ENCODE results near the gene COBL. TPM values are rescaled to one million over a fixed set of nuclear protein-coding genes. Genes with fewer than 3 reads are reported as not detected.

Gene COBL
- 0.03 TPM in 1 of 2 replicates, not detected in the other for total RNA-seq (2014; rRNA removed; shearing (Covaris generic); ENCODE audit: low replicate concordance)

- no peaks in the 10 kb centered on the region; the same call in 1 of the 2 replicates for H3K27me3 ChIP-seq
- H3K4me3 ChIP-seq = peak within 1 kb of the TSS; percentile 34
- no peaks in the 10 kb centered on the region for H3K9me3 ChIP-seq
- H3K36me3 ChIP-seq = no peaks in the 10 kb centered on the region
- peak; percentile 39 for DNase-seq
These were observed at the start of gene COBL for GRCh38 chr7:51316666-51317581. Gene COBL, minus strand, starts transcription at chr7:51316809. Its CDS starts 176 bp downstream, at chr7:51316633.

GRCh38 chr7:51366172-51366728 is 49.6 kb upstream of the COBL start:
- Histone ChIP-seq H3K27me3 (no peaks in the 10 kb centered on the region), H3K4me3 (no peak overlapping the region), H3K9me3 (no peaks in the 10 kb centered on the region), H3K36me3 (no peaks in the 10 kb centered on the region)
- no peak for DNase-seq

- Histone ChIP-seq H3K36me3 (no peaks in the 10 kb centered on the region), H3K4me3 (no peak overlapping the region), H3K27me3 (no peaks in the 10 kb centered on the region), H3K9me3 (no peaks in the 10 kb centered on the region)
- no peak for DNase-seq
These were observed 41.2 kb upstream of the COBL start for GRCh38 chr7:51357821-51358220.

GRCh38 chr7:51356849-51357516 is 40.4 kb upstream of the COBL start:
- Histone ChIP-seq H3K27me3 (no peaks in the 10 kb centered on the region), H3K9me3 (no peaks in the 10 kb centered on the region), H3K36me3 (no peaks in the 10 kb centered on the region), H3K4me3 (no peak overlapping the region)
- DNase-seq = no peak

- DNase-seq = no peak
- H3K4me3 ChIP-seq = no peak overlapping the region
- H3K36me3 ChIP-seq = no peaks in the 10 kb centered on the region
- no peaks in the 10 kb centered on the region for H3K9me3 ChIP-seq
- H3K27me3 ChIP-seq = no peaks in the 10 kb centered on the region
These were observed 38.3 kb upstream of the COBL start for GRCh38 chr7:51354897-51355296.

- no peak for DNase-seq
- H3K4me3 ChIP-seq = no peak overlapping the region
- no peaks in the 10 kb centered on the region for H3K9me3 ChIP-seq
- no peaks in the 10 kb centered on the region for H3K36me3 ChIP-seq
- no peaks in the 10 kb centered on the region for H3K27me3 ChIP-seq
These were observed 37.8 kb upstream of the COBL start for GRCh38 chr7:51354434-51354833.

- Histone ChIP-seq H3K36me3 (no peaks in the 10 kb centered on the region), H3K9me3 (no peaks in the 10 kb centered on the region), H3K27me3 (no peaks in the 10 kb centered on the region), H3K4me3 (no peak overlapping the region)
- no peak for DNase-seq
These were observed 35.8 kb upstream of the COBL start for GRCh38 chr7:51352174-51353100.

- no peak for DNase-seq
- H3K36me3 ChIP-seq = no peaks in the 10 kb centered on the region
- no peaks in the 10 kb centered on the region for H3K9me3 ChIP-seq
- H3K4me3 ChIP-seq = no peak overlapping the region
- no peaks in the 10 kb centered on the region for H3K27me3 ChIP-seq
These were observed 35.1 kb upstream of the COBL start for GRCh38 chr7:51351661-51352060.

GRCh38 chr7:51350546-51350896 is 33.9 kb upstream of the COBL start:
- no peaks in the 10 kb centered on the region for H3K9me3 ChIP-seq
- no peak for DNase-seq

GRCh38 chr7:51349820-51350545 is 33.4 kb upstream of the COBL start:
- Histone ChIP-seq H3K36me3 (no peaks in the 10 kb centered on the region), H3K9me3 (no peaks in the 10 kb centered on the region), H3K4me3 (no peak overlapping the region), H3K27me3 (no peaks in the 10 kb centered on the region)
- DNase-seq = no peak

More at GRCh38 chr7:51350546-51350896, 33.9 kb upstream of the COBL start:
- Histone ChIP-seq H3K4me3 (no peak overlapping the region), H3K36me3 (no peaks in the 10 kb centered on the region), H3K27me3 (no peaks in the 10 kb centered on the region)

GRCh38 chr7:51346126-51346525 is 29.5 kb upstream of the COBL start:
- no peaks in the 10 kb centered on the region for H3K27me3 ChIP-seq
- no peaks in the 10 kb centered on the region for H3K9me3 ChIP-seq
- DNase-seq = no peak
- no peaks in the 10 kb centered on the region for H3K36me3 ChIP-seq
- no peak overlapping the region for H3K4me3 ChIP-seq

- H3K4me3 ChIP-seq = no peak overlapping the region
- H3K9me3 ChIP-seq = no peaks in the 10 kb centered on the region
- H3K27me3 ChIP-seq = no peaks in the 10 kb centered on the region
- no peak for DNase-seq
- no peaks in the 10 kb centered on the region for H3K36me3 ChIP-seq
These were observed 28.0 kb upstream of the COBL start for GRCh38 chr7:51344406-51345138.

GRCh38 chr7:51340936-51341335 is 24.3 kb upstream of the COBL start:
- DNase-seq = no peak
- Histone ChIP-seq H3K9me3 (no peaks in the 10 kb centered on the region), H3K36me3 (no peaks in the 10 kb centered on the region), H3K4me3 (no peak overlapping the region), H3K27me3 (no peaks in the 10 kb centered on the region)

- Histone ChIP-seq H3K9me3 (no peaks in the 10 kb centered on the region), H3K4me3 (no peak overlapping the region), H3K36me3 (no peaks in the 10 kb centered on the region), H3K27me3 (no peaks in the 10 kb centered on the region)
- no peak for DNase-seq
These were observed 23.6 kb upstream of the COBL start for GRCh38 chr7:51340029-51340838.

GRCh38 chr7:51335057-51335456 is 18.4 kb upstream of the COBL start:
- DNase-seq = no peak
- Histone ChIP-seq H3K27me3 (no peaks in the 10 kb centered on the region), H3K9me3 (no peaks in the 10 kb centered on the region), H3K36me3 (no peaks in the 10 kb centered on the region), H3K4me3 (no peak overlapping the region)
